ENCODE measurements around the gene TTC9. TPM values are rescaled to one million over a fixed set of nuclear protein-coding genes. Genes with fewer than 3 reads are reported as not detected.

Gene TTC9
- total RNA-seq, 1 donor from 2014 or later, result 6.6 TPM

GRCh38 chr14:70622111-70622712 lies 19.5 kb upstream of the TTC9 start:
- intact Hi-C loops (cut with micrococcal nuclease), result loop anchor here (1.0 to 2.0 kb wide), 4 partner anchors 92 to 350 kb away; partner anchors contain the start of gene MAP3K9
- DNase-seq (ENCODE audit: low spot score), result peak; percentile 51
- Mint-ChIP-seq H3K4me3 (no peak overlapping the region), H3K27ac (no peak overlapping the region), H3K4me1 (ENCODE audit: low read depth) (no peaks in the 10 kb centered on the region), H3K27me3 (ENCODE audit: insufficient read depth) (peaks cover 7% of the 10 kb centered on the region), H3K9me3 (peaks cover 16% of the 10 kb centered on the region), H3K36me3 (ENCODE audit: low read depth) (peaks cover 7% of the 10 kb centered on the region)

GRCh38 chr14:70624972-70625371 lies 16.7 kb upstream of the TTC9 start:
- H3K27ac Mint-ChIP-seq, result no peak overlapping the region
- H3K4me1 Mint-ChIP-seq (ENCODE audit: low read depth), result no peaks in the 10 kb centered on the region
- H3K27me3 Mint-ChIP-seq (ENCODE audit: insufficient read depth), result peaks cover 1% of the 10 kb centered on the region
- peaks cover 7% of the 10 kb centered on the region for H3K36me3 Mint-ChIP-seq (ENCODE audit: low read depth)
- DNase-seq (ENCODE audit: low spot score), result no peak
- intact Hi-C loops (cut with micrococcal nuclease), result no loop called here
- no peak overlapping the region for H3K4me3 Mint-ChIP-seq
- H3K9me3 Mint-ChIP-seq, result peaks cover 19% of the 10 kb centered on the region

- DNase-seq (ENCODE audit: low spot score), result no peak
- no peaks in the 10 kb centered on the region for H3K4me1 Mint-ChIP-seq (ENCODE audit: low read depth)
- H3K36me3 Mint-ChIP-seq (ENCODE audit: low read depth), result no peaks in the 10 kb centered on the region
Observed at GRCh38 chr14:70631948-70632347, 9.8 kb upstream of the TTC9 start.

GRCh38 chr14:70635971-70636595 lies 5.6 kb upstream of the TTC9 start:
- intact Hi-C loops (cut with micrococcal nuclease), result no loop called here
- no peaks in the 10 kb centered on the region for H3K36me3 Mint-ChIP-seq (ENCODE audit: low read depth)
- H3K9me3 Mint-ChIP-seq, result no peaks in the 10 kb centered on the region
- no peak overlapping the region for H3K4me3 Mint-ChIP-seq
- no peak for DNase-seq (ENCODE audit: low spot score)
- H3K27ac Mint-ChIP-seq, result peak overlapping the region; percentile 12
- peaks cover 9% of the 10 kb centered on the region for H3K4me1 Mint-ChIP-seq (ENCODE audit: low read depth)
- peaks cover 8% of the 10 kb centered on the region for H3K27me3 Mint-ChIP-seq (ENCODE audit: insufficient read depth)

More at GRCh38 chr14:70631948-70632347, 9.8 kb upstream of the TTC9 start:
- no peak overlapping the region for H3K27ac Mint-ChIP-seq
- H3K9me3 Mint-ChIP-seq, result peaks cover 3% of the 10 kb centered on the region
- no peak overlapping the region for H3K4me3 Mint-ChIP-seq
- intact Hi-C loops (cut with micrococcal nuclease), result no loop called here
- peaks cover 2% of the 10 kb centered on the region for H3K27me3 Mint-ChIP-seq (ENCODE audit: insufficient read depth)

GRCh38 chr14:70638416-70638815 lies 3.3 kb upstream of the TTC9 start:
- Mint-ChIP-seq H3K36me3 (ENCODE audit: low read depth) (no peaks in the 10 kb centered on the region), H3K4me1 (ENCODE audit: low read depth) (peaks cover 22% of the 10 kb centered on the region), H3K27me3 (ENCODE audit: insufficient read depth) (peaks cover 9% of the 10 kb centered on the region), H3K9me3 (no peaks in the 10 kb centered on the region), H3K27ac (no peak overlapping the region), H3K4me3 (no peak overlapping the region)
- intact Hi-C loops (cut with micrococcal nuclease), result no loop called here
- no peak for DNase-seq (ENCODE audit: low spot score)

GRCh38 chr14:70640938-70641547 lies 673 bp upstream of the TTC9 start:
- H3K27ac Mint-ChIP-seq, result peak overlapping the region; percentile 88
- peaks cover 45% of the 10 kb centered on the region for H3K4me1 Mint-ChIP-seq (ENCODE audit: low read depth)
- H3K36me3 Mint-ChIP-seq (ENCODE audit: low read depth), result no peaks in the 10 kb centered on the region
- peak overlapping the region; percentile 97 for H3K4me3 Mint-ChIP-seq
- no peaks in the 10 kb centered on the region for H3K9me3 Mint-ChIP-seq
- intact Hi-C loops (cut with micrococcal nuclease), result loop anchor here (1.0 to 5.0 kb wide), 4 partner anchors 41 to 874 kb away; partner anchors contain the start of genes MAP3K9, MED6 and SRSF5
- H3K27me3 Mint-ChIP-seq (ENCODE audit: insufficient read depth), result peaks cover 9% of the 10 kb centered on the region
- DNase-seq (ENCODE audit: low spot score), result peak; percentile 37

GRCh38 chr14:70642303-70643235 lies 853 bp downstream of the TTC9 start:
- H3K4me1 Mint-ChIP-seq (ENCODE audit: low read depth), result peaks cover 57% of the 10 kb centered on the region

GRCh38 chr14:70643967-70644366 lies 2.3 kb downstream of the TTC9 start:
- intact Hi-C loops (cut with micrococcal nuclease), result loop anchor here (1.0 to 5.0 kb wide), 4 partner anchors 11 to 877 kb away; partner anchors contain the start of genes MAP3K9 and SRSF5
- Mint-ChIP-seq H3K27me3 (ENCODE audit: insufficient read depth) (peaks cover 9% of the 10 kb centered on the region), H3K9me3 (no peaks in the 10 kb centered on the region), H3K4me1 (ENCODE audit: low read depth) (peaks cover 70% of the 10 kb centered on the region), H3K4me3 (peak overlapping the region; percentile 90), H3K36me3 (ENCODE audit: low read depth) (peaks cover 8% of the 10 kb centered on the region), H3K27ac (no peak overlapping the region)
- DNase-seq (ENCODE audit: low spot score), result no peak

More at GRCh38 chr14:70642303-70643235, 853 bp downstream of the TTC9 start:
- Mint-ChIP-seq H3K27me3 (ENCODE audit: insufficient read depth) (peaks cover 9% of the 10 kb centered on the region), H3K9me3 (no peaks in the 10 kb centered on the region), H3K36me3 (ENCODE audit: low read depth) (peaks cover 3% of the 10 kb centered on the region), H3K4me3 (peak overlapping the region; percentile 90), H3K27ac (peak overlapping the region; percentile 83)
- intact Hi-C loops (cut with micrococcal nuclease), result loop anchor here (1.0 to 5.0 kb wide), 5 partner anchors 13 to 875 kb away; partner anchors contain the start of genes MAP3K9 and SRSF5
- peak; percentile 28 for DNase-seq (ENCODE audit: low spot score)

- H3K4me3 Mint-ChIP-seq, result no peak overlapping the region
- intact Hi-C loops (cut with micrococcal nuclease), result no loop called here
- H3K27me3 Mint-ChIP-seq (ENCODE audit: insufficient read depth), result peaks cover 5% of the 10 kb centered on the region
- H3K36me3 Mint-ChIP-seq (ENCODE audit: low read depth), result peaks cover 18% of the 10 kb centered on the region
- peaks cover 75% of the 10 kb centered on the region for H3K4me1 Mint-ChIP-seq (ENCODE audit: low read depth)
- DNase-seq (ENCODE audit: low spot score), result no peak
- no peaks in the 10 kb centered on the region for H3K9me3 Mint-ChIP-seq
- no peak overlapping the region for H3K27ac Mint-ChIP-seq
Observed at GRCh38 chr14:70645892-70646291, 4.2 kb downstream of the TTC9 start.

GRCh38 chr14:70646705-70647104 lies 5.0 kb downstream of the TTC9 start:
- Mint-ChIP-seq H3K9me3 (no peaks in the 10 kb centered on the region), H3K36me3 (ENCODE audit: low read depth) (peaks cover 23% of the 10 kb centered on the region), H3K4me1 (ENCODE audit: low read depth) (peaks cover 75% of the 10 kb centered on the region), H3K27me3 (ENCODE audit: insufficient read depth) (no peaks in the 10 kb centered on the region), H3K27ac (no peak overlapping the region), H3K4me3 (peak overlapping the region; percentile 35)
- DNase-seq (ENCODE audit: low spot score), result no peak
- intact Hi-C loops (cut with micrococcal nuclease), result no loop called here

- H3K9me3 Mint-ChIP-seq, result no peaks in the 10 kb centered on the region
Observed at GRCh38 chr14:70648346-70648745, 6.6 kb downstream of the TTC9 start.

GRCh38 chr14:70649803-70650202 lies 8.1 kb downstream of the TTC9 start:
- H3K27me3 Mint-ChIP-seq (ENCODE audit: insufficient read depth), result no peaks in the 10 kb centered on the region
- H3K4me1 Mint-ChIP-seq (ENCODE audit: low read depth), result peaks cover 81% of the 10 kb centered on the region
- peaks cover 28% of the 10 kb centered on the region for H3K36me3 Mint-ChIP-seq (ENCODE audit: low read depth)
- DNase-seq (ENCODE audit: low spot score), result no peak
- intact Hi-C loops (cut with micrococcal nuclease), result no loop called here
- H3K27ac Mint-ChIP-seq, result no peak overlapping the region
- no peaks in the 10 kb centered on the region for H3K9me3 Mint-ChIP-seq
- no peak overlapping the region for H3K4me3 Mint-ChIP-seq

More at GRCh38 chr14:70648346-70648745, 6.6 kb downstream of the TTC9 start:
- DNase-seq (ENCODE audit: low spot score), result no peak
- H3K27me3 Mint-ChIP-seq (ENCODE audit: insufficient read depth), result no peaks in the 10 kb centered on the region
- peaks cover 28% of the 10 kb centered on the region for H3K36me3 Mint-ChIP-seq (ENCODE audit: low read depth)
- no peak overlapping the region for H3K4me3 Mint-ChIP-seq
- H3K4me1 Mint-ChIP-seq (ENCODE audit: low read depth), result peaks cover 83% of the 10 kb centered on the region
- intact Hi-C loops (cut with micrococcal nuclease), result no loop called here
- H3K27ac Mint-ChIP-seq, result no peak overlapping the region
